GM15510 (cell line): ENCODE data around the gene COL1A1.
A peak's percentile ranks its signal among the peaks of the same experiment; 100 is the strongest.

Experiments
- POLR2A ChIP-seq: IDR thresholded peaks from 3 replicates; pipeline ENCODE4 v1.6.1; 2011; ENCODE audit warnings: borderline replicate concordance; ENCODE audit not compliant: insufficient read length; ENCODE audit errors: extremely low read depth

Gene COL1A1

GRCh38 chr17:50165466-50165865 lies 36.0 kb downstream of the COL1A1 start:
- TF ChIP-seq POLR2A, result no peak

- TF ChIP-seq POLR2A, result no peak
These were observed 36.4 kb downstream of the COL1A1 start for GRCh38 chr17:50165066-50165465.

- no peak for TF ChIP-seq POLR2A
These were observed 36.8 kb downstream of the COL1A1 start for GRCh38 chr17:50164697-50164988.

GRCh38 chr17:50163843-50164696 lies 37.4 kb downstream of the COL1A1 start:
- TF ChIP-seq POLR2A, result no peak

- TF ChIP-seq POLR2A, result no peak
These were observed 38.8 kb downstream of the COL1A1 start for GRCh38 chr17:50162466-50163254.

GRCh38 chr17:50161911-50162288 lies 39.5 kb downstream of the COL1A1 start:
- no peak for TF ChIP-seq POLR2A

GRCh38 chr17:50161023-50161910 lies 40.2 kb downstream of the COL1A1 start:
- TF ChIP-seq POLR2A, result peak; percentile 41

GRCh38 chr17:50157891-50158290 lies 43.5 kb downstream of the COL1A1 start:
- TF ChIP-seq POLR2A, result no peak

GRCh38 chr17:50155115-50155819 lies 46.2 kb downstream of the COL1A1 start:
- TF ChIP-seq POLR2A, result no peak

GRCh38 chr17:50154604-50155003 lies 46.8 kb downstream of the COL1A1 start:
- TF ChIP-seq POLR2A, result no peak

- TF ChIP-seq POLR2A, result no peak
These were observed 47.5 kb downstream of the COL1A1 start for GRCh38 chr17:50153650-50154575.

- no peak for TF ChIP-seq POLR2A
These were observed 48.7 kb downstream of the COL1A1 start for GRCh38 chr17:50152736-50153135.

GRCh38 chr17:50151937-50152547 lies 49.4 kb downstream of the COL1A1 start:
- TF ChIP-seq POLR2A, result peak; percentile 37
